CD4-positive, alpha-beta T cell treated with Interleukin-15 for 1 hour (primary cell): ENCODE measurements around the gene FBXL2.

Experiments used
- DNase-seq: peaks from one replicate; pipeline ENCODE4 v3.0.0-alpha.2; 2020

FBXL2 gene

DNA sequence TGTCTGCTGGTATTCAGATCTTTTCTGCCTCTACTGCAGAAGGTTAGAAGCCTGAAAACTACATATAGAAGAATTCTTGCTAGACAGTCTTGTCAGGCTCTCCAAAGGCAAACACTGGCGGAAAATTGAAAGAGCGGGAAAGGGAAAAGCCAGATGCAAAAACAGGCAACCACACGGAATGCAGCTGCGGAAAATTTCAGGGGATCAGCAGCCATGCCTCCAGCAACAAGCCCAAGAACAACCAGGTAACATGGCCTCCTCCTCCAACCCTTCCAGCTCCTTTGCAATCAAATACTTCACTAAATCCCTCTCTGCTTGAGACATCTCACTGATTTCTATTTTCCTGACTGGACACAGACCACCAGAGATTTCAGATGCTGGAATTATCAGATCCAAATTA, 153.3 kb downstream of the FBXL2 start:
- no peak for DNase-seq

DNA sequence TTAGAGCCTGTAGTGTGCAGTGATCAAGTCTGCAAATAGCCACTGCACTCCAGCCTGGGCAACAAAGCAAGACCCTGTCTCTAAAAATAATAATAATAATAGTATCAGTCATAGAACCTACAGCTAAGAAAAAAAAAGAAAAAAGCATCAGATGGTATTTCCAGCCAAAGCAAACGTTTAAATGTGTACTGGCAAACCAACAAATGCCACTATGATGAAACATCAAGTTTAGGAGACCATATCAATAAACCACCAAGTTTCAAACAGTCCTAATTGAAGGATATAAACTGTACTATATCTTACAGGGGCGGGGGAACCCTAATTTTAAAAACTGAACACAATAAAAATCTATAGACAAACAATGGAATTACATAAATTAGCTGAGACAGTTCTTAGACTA, 156.6 kb downstream of the FBXL2 start:
- DNase-seq, result no peak
